ENCODE data around the gene GPR176.

GPR176 gene

DNA sequence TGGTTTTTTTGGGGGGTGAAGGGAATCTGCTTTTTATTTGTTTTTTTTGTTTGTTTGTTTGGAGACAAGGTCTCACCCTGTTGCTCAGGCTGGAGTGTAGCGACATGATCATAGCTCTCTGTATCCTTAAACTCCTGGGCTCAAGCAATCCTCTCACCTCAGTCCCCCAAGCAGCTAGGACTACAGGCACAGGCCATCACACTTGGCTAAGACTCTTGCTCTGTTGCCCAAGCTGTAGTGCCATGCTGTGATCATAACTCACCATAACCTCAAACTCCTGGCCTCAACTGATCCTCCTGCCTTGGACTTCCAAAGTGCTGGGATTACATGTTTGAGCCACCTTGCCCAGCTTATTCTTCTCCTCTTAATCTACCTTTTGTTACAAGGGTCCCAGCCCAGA is 31.8 kb downstream of the GPR176 start:
- DNase-seq = no peak

DNA sequence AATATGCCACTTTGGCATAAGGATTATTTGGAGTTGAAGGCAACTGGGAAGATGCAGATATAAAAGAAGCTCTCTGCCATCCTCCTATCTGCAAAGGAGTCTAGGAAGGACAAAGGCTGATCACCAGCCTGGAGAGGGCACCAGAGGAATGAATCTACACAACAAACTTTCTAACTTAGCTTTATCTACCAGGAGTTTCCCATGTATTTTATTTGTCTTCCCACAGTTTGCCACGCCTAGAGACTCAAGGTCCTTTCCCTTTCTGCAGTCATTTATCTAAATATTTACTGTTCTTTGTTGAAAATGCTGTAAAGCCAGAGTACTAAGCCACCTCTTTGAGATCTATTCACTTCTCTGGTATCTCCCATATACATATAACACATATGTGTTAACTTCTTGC is 32.2 kb downstream of the GPR176 start:
- DNase-seq = peak in 1 of 3 experiments; percentile 9

DNA sequence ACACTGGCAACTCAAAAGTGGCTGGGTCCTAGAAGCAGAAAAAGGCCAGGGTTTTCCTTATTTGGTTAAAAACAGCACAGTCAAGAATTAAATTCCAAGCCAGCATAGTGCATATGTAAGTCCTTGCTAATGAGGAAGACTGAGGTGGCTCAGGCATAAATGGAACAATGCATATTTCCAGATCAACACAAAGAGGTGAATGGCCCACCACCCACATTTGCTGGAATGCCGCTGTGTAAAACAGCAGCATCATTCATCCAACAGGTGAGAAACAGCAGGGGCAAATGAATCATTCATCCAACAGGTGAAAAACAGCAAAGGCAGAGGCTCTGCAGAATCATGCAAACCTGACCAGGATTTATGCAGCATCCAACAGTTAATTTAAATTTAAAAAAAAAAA is 32.9 kb downstream of the GPR176 start:
- DNase-seq = no peak

DNA sequence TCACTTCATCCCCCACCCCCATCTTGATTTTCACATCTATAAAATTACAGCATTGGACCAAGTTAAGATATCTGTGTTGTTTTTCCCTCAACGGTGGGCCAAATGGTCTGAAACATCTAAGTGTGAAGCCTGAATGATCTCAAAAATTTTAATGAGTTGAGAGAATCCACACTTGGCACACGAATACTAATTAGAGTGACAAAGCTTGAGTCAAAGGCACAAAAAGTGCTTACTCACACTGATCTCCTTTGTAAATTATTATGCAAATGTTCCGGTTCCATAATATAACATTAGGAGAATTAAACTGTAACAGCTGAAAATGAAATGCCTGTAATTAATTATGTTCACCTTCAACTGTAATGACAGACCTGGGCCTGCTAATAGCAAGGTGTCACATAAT is 33.6 kb downstream of the GPR176 start:
- peak in 1 of 3 experiments; percentile 16 for DNase-seq

DNA sequence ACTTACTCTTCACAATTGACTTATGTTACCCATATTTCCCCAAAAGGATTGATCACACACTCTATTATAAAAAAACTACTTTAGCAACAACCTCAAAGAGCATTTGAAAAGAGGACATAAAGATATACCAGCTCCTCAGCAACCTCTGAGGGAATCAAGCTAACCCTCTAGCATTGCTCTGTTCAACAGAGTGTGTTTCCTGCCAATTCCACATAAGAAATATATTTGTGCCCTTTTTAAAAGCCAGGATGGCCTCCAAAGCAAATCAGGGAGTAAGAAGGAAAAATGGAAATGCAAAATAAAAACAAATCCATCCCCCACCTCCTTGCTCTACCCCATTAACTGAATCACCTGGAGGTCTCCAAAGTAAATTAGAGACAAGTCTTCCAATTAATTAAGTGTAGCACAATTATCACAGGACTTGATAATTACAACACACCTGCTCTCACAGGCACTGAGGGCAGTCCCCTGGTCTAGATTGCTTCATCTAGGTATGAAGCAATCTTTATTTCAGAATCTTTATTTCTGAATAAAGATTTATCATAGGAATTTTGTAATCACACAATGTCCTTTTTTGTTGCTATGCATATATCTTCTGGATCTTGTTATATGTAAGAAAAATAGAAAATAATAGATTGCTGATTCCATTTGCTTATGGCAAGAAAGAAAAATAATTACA is 34.8 kb downstream of the GPR176 start:
- DNase-seq = peak in 1 of 3 experiments; percentile 50

DNA sequence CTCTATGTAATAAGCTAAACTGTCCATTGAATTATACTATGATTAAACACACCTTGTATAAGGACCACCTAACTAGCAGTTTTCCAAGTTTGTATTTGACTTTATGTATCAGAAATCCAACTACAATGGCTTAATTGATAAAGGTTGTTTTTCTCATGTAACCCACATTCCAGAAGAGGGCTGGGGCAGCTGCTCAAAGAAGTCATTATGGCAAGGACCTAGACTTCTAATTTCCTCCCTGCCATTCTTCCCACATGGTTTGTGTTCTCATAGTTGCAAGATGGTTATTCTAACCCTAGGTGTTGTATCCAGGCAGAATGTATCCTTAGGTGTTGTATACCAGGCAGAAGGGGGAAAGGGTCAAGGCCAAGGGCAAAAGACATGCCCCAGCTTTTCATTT is 35.7 kb downstream of the GPR176 start:
- DNase-seq = no peak

DNA sequence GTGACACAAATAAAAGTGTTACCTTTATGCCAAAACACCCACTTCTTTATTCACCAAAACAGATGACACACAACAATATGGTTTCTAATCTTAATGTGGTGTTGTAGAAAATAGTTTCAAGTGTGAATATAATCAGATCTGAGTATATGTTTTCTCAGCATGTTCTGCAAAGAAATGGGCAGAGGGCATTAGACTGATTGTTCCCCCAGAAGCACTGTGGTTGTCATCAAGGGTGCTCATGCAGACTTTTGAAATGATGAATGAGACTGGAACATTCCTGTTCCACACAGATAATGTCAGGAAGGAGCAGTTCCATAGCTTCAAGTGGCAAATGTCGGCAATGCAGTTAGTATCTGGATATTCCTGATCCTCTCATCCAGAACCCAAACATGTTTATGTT is 37.5 kb downstream of the GPR176 start:
- DNase-seq = peak in 1 of 3 experiments; percentile 51

DNA sequence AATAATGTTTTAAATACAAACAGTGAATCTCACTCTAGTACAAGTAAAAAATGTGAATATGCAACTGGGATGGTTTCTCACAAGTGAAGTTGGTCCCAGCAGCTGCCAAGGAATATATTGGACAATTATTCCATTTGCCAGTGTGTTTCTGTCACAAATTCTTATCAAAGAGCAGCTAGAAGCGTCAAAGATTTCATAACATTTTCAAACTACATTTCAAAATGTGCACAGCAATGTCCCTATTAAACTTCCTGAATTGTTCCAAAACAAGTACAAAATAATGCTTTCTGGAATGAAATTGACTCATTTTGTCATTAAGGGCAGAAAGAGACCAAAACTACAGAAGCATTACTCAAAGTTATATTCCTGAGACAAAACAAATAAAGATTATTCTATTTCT is 38.3 kb downstream of the GPR176 start:
- DNase-seq = no peak

DNA sequence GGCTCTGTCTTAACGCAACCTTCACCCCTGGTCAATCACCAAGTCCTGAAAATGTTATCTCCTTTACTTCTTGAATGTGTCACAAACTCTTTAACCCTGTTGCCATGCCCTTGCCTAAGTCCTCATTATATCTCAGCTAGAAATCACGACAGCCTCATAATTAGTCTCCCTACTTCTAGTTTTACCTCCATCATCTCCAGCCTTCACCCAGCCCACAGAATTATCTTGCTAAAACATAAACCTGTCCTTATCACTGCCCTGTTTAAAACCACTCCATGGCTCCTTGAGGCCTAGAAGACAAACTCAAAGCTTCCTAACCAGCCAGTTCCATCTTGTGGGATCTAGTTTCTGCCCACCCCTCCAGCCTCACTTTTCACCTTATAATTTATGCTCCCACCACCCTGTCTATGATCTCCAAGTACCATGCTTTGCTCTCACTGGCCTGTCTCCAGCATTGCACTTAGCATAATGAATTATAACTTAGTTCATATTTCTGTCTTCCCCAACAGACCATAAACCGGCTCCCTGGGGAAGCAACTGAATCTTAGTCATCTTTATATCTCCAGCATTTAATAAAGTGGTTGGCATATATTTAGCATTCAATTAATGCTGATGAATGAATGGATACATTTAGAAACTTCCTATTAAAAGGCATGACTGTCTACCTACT is 39.2 kb downstream of the GPR176 start:
- DNase-seq = peak in 2 of 3 experiments; percentile 1 to 75

DNA sequence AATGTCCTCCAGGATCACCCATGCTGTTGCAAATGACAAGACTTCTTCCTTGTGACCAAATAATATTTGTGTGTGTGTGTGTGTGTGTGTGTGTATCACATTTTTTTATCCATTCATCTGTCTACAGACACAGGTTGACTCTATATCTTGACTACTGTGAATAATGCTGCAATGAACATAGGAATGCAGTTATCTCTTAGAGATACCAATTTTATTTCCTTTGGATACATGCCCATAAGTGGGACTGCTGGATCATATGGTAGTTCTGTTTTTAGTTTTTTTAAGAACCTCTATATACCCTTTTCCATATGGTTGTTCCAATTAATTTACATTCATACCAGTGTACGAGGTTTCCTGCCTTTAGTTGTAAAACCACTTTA is 41.7 kb downstream of the GPR176 start:
- no peak for DNase-seq

DNA sequence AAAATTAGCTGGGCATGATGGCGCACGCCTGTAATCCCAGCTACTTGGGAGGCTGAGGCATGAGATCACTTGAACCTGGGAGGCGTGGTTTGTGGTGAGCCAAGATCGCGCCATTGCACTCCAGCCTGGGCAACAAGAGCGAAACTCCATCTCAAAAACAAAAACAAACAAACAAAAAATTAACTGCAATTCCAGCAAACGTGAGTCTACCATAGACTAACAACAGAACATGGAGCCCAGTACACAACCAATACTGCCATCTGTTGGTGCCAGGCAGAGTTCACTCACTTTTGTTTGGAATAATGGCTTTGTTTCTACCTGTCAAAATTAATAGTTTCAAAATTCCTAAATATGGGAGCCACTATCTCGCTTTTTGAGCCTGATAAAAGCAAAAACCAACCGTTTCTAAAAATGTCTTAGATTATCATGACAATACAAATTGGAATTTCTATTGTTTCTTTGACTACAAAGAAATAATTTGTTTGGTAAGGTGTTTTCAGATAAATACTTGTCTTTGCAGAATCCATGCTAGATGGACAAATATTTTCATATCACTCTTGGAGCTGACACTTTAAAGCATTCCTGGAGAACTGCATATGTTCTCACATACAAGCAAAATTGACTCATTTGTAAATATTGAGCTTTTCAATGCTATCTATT is 45.0 kb downstream of the GPR176 start:
- peak; percentile 4 to 67 (median 33) for DNase-seq

DNA sequence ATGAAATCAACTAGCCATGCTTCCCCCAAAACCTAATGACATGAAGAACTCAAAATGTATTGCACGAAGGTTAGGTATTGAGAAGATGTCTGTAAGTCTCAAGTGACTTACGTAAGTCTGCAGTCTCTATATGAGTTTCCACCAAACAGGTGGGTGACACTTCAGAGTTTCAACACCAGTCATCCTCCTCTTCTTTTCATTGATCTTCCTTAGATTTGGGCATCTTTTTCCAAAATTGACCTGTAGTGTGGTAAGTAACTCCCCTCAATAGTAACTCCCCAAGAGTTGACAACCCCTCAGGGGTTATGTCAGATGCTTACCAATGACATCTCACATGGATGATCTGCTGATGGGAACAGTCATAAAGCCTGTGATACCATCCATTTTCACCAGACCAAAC is 46.1 kb downstream of the GPR176 start:
- DNase-seq = no peak

DNA sequence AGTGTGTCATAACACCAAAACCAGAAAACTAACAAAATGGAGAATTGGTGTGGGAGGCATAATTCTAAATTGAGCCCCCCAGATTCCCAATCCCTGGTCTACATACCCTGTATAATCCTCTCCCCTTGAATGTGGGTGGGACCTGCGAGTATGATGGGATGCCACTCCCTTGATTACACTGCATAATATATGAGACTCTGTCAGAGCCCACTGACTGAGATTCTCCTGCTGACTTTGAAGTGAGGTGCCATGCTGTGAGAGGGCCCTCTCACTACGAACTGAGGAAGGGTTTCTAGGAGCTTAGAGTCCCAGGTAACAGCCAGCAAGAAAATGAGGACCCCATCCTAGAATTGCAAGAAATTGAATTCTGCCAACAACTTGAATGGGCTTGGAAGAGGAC is 49.5 kb downstream of the GPR176 start:
- peak in 1 of 3 experiments; percentile 1 for DNase-seq

DNA sequence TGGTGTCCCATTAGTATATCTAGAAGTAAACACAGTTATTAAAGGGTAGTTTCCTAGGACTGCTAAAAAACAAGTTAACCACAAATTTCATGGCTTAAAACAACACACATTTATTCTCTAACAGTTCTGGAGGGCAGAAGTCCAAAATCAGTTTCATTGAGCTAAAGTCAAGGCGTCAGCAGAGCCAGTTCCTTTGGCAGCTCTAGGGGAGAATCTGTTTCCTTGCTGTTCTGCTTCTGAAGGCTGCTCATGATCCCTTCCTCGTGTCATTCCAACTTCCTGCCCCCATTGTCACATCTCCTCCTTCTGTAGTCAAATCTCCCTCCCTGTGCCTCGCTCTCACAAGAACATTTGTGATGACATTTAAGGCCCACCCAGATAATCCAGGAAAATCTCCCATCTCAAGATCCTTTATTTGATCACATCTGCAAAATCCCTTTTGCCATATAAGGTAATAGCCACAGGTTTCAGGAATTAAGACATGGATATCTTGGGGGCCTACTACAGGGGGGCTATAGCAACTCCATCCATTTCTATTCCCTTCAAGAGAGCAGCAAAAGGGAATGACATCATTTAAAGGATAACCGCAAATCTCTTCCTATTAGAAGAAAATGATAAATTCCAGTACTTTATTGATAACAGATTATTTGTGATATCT is 50.1 kb downstream of the GPR176 start:
- peak in 1 of 3 experiments; percentile 14 for DNase-seq

DNA sequence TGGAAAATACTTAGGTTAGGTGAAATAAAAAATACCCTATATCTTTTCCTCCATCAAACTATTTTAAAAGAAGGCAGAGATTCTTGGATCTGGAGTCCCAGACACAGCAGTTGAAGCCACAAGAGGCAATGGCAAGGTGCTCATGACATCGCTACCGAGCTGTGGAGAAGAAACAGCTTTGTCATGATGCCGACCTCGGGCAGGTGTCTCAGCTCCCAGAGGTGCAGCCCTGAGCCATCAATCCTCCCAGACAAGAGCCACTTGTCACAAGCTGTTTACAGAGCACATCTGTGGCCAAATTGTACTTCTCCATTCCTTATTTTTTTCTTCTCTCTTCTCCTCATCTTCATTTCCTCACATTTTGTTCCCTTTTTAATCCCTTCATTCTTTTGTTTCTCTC is 50.8 kb downstream of the GPR176 start:
- peak; percentile 38 to 86 (median 81) for DNase-seq

DNA sequence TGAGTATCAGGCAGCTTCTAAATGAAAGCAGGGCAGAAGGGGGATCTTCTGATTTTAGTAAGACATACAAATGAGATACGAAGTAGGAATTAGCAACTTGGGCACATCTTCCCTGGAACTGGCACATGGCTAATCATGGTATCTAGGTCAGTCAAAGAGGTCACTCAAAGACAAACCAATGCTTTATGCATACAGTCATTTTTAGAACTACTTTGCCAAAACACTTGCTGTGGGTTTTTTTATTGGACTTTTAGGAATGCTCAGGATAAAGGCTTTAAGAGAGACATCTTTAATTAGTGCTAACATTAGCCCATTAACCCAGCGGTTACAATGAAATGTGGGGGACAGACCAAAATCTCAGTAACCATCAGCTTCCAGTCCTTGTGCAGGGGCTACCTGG is 51.7 kb downstream of the GPR176 start:
- DNase-seq = no peak

DNA sequence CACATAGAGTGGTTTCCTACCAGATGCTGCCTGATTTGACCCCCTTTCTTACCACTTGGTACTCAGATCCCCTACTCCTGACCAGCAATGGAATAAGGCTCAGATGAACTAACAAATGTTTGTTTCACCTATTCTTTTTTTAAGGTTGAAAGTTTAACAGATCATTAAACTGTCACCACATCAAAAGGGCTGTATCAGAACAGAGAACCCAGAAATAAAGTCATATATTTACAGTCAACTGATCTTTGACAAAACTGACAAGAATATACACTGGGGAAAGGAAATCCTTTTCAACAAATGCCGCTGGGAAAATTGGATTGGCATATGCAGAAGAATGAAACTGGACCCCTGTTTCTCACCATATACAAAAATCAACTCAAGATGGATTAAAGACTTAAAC is 56.0 kb downstream of the GPR176 start:
- no peak for DNase-seq

DNA sequence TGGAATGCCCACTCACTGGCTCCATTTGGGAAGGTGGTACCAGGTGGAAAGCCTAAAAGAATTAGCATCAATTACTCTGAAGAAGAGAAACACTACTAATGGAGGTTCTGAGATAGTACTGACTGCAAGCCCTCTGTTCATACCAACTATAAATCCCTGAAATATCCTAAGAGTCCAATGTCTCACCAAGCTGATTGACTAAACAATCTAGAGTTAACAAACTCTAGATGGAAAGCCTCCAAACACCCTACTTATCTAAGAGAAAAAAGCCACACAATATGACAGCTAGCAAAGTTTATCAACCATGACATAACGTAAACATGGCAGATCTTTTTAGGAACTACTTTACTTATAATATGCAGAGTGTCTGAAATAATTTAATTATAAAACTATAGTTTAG is 59.2 kb downstream of the GPR176 start:
- no peak for DNase-seq

DNA sequence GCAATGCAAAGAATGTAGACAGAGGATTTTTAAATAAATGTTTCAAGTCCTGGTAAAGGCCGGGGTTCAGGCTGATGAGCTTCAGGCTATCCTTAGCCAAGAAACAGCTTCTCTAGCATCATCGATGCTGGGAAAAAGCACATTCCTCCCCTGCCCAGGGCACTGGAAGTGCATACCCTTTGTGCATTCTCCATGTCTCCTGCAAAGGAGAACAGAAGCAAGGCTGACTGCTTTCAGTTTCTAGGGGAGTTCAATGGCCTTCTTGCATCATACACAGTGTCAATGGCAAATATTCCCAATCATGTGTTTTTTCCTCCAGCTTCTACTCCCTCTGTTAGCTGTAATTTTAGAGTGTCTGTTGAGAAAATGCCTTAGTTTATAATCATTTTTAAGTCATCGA is 59.9 kb downstream of the GPR176 start:
- DNase-seq = no peak

DNA sequence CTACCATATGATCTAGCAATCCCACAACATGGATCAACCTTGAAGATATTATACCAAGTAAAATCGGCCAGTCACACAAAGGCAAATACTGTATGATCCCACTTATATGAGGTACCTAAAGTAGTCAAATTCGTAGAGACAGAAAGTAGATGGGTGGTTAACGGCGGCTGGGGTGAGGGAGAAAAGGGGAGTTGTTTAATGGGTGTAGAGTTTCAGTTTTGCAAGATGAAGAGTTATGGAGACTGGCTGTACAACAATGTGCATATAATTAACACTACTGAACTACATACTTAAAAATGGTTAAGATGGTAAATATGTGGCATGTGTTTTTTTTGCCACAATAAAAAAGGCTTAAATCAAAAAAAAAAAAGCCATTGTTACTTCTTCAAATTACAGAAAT is 60.4 kb downstream of the GPR176 start:
- no peak for DNase-seq

DNA sequence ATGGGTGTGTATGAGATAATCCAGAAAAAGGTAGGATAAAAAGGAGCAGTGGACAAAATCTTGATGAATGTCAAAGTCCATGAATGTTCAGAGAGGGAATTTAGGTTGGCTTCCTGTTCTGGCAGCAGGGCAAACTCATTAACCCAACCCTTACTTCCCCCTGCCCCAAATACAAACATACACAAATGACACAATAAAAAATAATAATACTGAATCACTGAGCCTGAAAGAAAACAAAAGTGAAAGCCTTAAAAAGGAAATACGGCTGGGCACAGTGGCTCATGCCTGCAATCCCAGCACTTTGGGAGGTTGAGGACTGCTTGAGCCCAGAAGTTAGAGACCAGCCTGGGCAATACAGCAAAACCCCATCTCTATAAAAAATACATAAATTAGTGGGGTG is 62.9 kb downstream of the GPR176 start:
- DNase-seq = no peak

DNA sequence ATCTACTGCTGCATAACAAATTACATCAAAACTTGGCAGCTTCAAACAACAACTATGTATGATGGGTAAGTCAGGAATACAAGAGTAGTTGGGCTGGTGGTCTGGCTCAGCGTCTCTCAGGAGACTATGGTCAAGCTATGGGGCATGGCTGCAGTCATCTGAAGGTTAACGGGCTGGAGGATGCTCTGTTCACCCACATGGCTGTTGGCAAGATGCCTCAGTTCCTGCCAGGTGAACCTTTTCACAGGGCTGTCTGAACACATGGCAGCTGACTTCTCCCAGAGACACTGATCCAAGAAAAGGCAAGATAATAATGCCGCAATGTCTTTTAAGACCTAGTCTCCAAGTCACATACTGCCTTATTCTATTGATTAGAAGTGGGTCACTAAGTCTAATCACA is 63.7 kb downstream of the GPR176 start:
- DNase-seq = no peak

DNA sequence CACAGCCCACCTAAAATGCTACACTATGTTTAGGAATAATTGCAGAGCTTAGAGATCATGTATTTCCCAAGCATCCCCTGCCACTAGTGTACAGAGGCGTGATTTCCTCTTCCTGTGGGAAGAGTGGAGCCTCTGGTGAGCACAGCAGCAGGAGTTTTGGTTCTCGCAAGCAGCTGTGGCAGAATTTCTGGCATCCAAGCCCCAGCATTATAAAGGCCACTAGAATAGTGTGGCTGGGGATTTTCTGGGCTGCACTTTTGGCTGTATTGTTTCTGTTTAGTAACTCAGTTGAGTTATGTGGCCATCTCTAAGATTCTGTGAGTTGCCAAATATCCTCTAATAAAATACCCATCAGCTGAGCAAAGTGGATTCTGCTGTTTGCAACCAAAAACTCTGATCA is 64.7 kb downstream of the GPR176 start:
- no peak for DNase-seq

DNA sequence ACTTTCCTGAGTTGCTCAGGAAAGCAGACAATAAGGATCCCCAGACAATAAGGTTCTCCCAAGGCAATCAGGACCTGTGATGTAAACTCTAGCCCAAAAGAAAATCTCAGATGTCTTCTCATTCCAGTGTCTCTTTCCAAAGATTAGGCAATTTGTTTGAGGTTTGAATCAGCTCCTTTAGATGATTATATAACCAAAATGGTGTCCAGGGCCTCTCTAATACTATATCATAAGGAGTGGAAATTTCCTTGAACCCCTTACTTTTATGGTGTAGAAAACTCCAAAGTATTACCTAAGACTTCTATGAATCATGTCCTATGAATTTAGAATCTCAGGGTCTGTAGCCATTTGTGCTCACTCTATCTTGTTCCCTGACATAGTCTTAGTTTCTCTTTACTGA is 65.9 kb downstream of the GPR176 start:
- no peak for DNase-seq
